Measurements from ENCODE around the gene OR5B21. TPM values are rescaled to one million over a fixed set of nuclear protein-coding genes. Genes with fewer than 3 reads are reported as not detected.

The OR5B21 gene
- total RNA-seq, 2 experiments from 2014 or later, result not detected

DNA sequence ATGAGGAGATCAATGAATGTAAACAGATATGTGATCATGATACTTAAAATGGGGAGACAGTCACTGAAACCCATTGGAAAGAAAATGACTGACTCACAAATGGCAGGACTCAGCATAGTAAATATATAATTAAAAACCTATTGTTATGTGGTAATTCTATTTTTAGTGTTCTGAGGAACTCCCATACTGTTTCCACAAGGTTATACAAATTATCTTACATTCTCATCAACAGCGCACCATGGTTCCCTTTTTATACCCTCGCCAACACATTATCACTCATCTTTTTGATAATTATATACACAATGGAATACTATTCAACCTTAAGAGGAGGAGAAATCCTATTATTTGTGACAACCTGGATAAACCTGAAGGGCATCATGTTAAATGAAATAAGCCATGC is 17.1 kb downstream of the OR5B21 start:
- H3K27me3 Mint-ChIP-seq, result no peaks in the 10 kb centered on the region
- H3K4me3 Mint-ChIP-seq, result no peak overlapping the region
- intact Hi-C loops (cut with micrococcal nuclease), result no loop called here
- ChIA-PET POLR2A (no interaction called here), CTCF (interaction anchor here (1.1 kb wide), 1 partner anchor 34 kb away, joined by 3 read pairs; no protein-coding TSS in a partner anchor)
- H3K27ac Mint-ChIP-seq, result no peak overlapping the region
- no peaks in the 10 kb centered on the region for H3K9me3 Mint-ChIP-seq
- peaks cover 3% of the 10 kb centered on the region for H3K4me1 Mint-ChIP-seq (ENCODE audit: low read depth)
- no peak for DNase-seq
- peaks cover 2% of the 10 kb centered on the region for H3K36me3 Mint-ChIP-seq

- H3K27me3 Mint-ChIP-seq, result no peaks in the 10 kb centered on the region
Observed at GRCh38 chr11:58487170-58487569, 20.7 kb downstream of the OR5B21 start.

GRCh38 chr11:58485961-58486360 is 21.9 kb downstream of the OR5B21 start:
- Mint-ChIP-seq H3K27me3 (no peaks in the 10 kb centered on the region), H3K4me1 (ENCODE audit: low read depth) (no peaks in the 10 kb centered on the region), H3K36me3 (no peaks in the 10 kb centered on the region), H3K9me3 (no peaks in the 10 kb centered on the region), H3K27ac (no peak overlapping the region), H3K4me3 (no peak overlapping the region)
- CTCF ChIA-PET, result no interaction called here
- intact Hi-C loops (cut with micrococcal nuclease), result no loop called here
- POLR2A ChIA-PET, result no interaction called here
- no peak for DNase-seq

More at GRCh38 chr11:58487170-58487569, 20.7 kb downstream of the OR5B21 start:
- Mint-ChIP-seq H3K27ac (no peak overlapping the region), H3K36me3 (no peaks in the 10 kb centered on the region), H3K9me3 (no peaks in the 10 kb centered on the region), H3K4me3 (no peak overlapping the region), H3K4me1 (ENCODE audit: low read depth) (no peaks in the 10 kb centered on the region)
- ChIA-PET POLR2A (no interaction called here), CTCF (no interaction called here)
- no peak for DNase-seq
- intact Hi-C loops (cut with micrococcal nuclease), result no loop called here

GRCh38 chr11:58471892-58472291 is 36.0 kb downstream of the OR5B21 start:
- DNase-seq, result no peak
- Mint-ChIP-seq H3K36me3 (peaks cover 6% of the 10 kb centered on the region), H3K27ac (no peak overlapping the region), H3K4me1 (ENCODE audit: low read depth) (no peaks in the 10 kb centered on the region), H3K4me3 (no peak overlapping the region), H3K9me3 (peaks cover 31% of the 10 kb centered on the region), H3K27me3 (peaks cover 13% of the 10 kb centered on the region)
- intact Hi-C loops (cut with micrococcal nuclease), result no loop called here
- ChIA-PET CTCF (no interaction called here), POLR2A (no interaction called here)

DNA sequence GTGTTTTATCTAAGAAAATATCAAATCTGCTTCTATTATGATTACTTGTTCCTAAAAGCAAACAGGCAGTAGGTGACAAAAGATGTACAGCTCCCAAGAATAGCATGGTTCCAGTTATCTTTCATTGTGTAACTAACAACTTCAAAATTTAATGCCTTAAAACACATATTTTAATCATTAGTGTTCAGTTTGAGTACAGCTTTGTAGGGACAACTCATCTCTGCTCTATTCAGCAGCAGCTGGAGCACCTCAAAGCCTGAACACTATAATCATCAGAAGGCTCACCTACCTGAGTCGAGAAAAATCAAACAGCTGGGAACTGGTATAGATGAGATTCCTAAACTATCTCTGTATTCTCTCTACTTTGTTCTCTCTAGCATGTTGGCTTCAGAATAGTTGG is 41.6 kb downstream of the OR5B21 start:
- Mint-ChIP-seq H3K9me3 (peaks cover 16% of the 10 kb centered on the region), H3K4me1 (ENCODE audit: low read depth) (no peaks in the 10 kb centered on the region), H3K27ac (no peak overlapping the region), H3K27me3 (peaks cover 4% of the 10 kb centered on the region), H3K36me3 (peaks cover 4% of the 10 kb centered on the region), H3K4me3 (no peak overlapping the region)
- no peak for DNase-seq
- intact Hi-C loops (cut with micrococcal nuclease), result no loop called here
- ChIA-PET POLR2A (no interaction called here), CTCF (interaction anchor here (0.5 kb wide), 1 partner anchor 343 kb away, joined by 3 read pairs; no protein-coding TSS in a partner anchor)

DNA sequence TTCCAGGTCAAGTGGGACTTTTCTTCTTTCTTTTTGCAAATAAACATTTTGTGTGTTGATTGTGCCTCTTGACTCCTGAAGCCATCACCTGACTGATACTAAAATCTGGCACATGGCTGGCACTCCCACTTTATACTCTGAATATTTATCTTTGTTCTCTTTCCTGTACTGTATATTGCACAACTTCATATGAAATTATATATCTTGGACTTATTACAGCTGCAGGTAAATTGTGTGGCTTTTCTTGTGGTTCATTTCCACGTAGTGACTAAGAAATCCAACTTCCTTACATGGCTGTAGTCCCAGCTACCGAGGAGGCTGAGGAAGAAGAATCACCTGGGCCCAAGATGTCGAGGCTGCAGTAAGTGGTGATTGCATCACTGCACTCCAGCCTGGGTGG is 42.2 kb downstream of the OR5B21 start:
- no peak overlapping the region for H3K27ac Mint-ChIP-seq
- CTCF ChIA-PET, result no interaction called here
- no peak overlapping the region for H3K4me3 Mint-ChIP-seq
- H3K36me3 Mint-ChIP-seq, result peaks cover 4% of the 10 kb centered on the region
- POLR2A ChIA-PET, result no interaction called here
- peaks cover 4% of the 10 kb centered on the region for H3K27me3 Mint-ChIP-seq
- no peak for DNase-seq
- no peaks in the 10 kb centered on the region for H3K4me1 Mint-ChIP-seq (ENCODE audit: low read depth)
- H3K9me3 Mint-ChIP-seq, result peaks cover 12% of the 10 kb centered on the region
- intact Hi-C loops (cut with micrococcal nuclease), result no loop called here

Other genes with a start within 250 kb of the OR5B21 start
- not detected for gene OR10W1, start 239.8 kb downstream of the OR5B21 start, total RNA-seq
- not detected for gene OR5B17, start 149.0 kb downstream of the OR5B21 start, total RNA-seq
- gene OR5B3, start 101.2 kb downstream of the OR5B21 start, total RNA-seq, result not detected
- not detected for gene OR5B2, start 80.0 kb downstream of the OR5B21 start, total RNA-seq
- gene OR5B12, start 65.9 kb downstream of the OR5B21 start, total RNA-seq, result not detected
- gene LPXN, start 67.8 kb upstream of the OR5B21 start, total RNA-seq, result 100 to 1,000 TPM; 108 TPM
- gene ZFP91, start 71.0 kb upstream of the OR5B21 start, total RNA-seq, result 10 to 100 TPM; 34.9 to 36.1 TPM
- 1 to 10 TPM; 1.3 to 1.6 TPM for gene CNTF, start 114.6 kb upstream of the OR5B21 start, total RNA-seq
- not detected for gene GLYAT, start 223.8 kb upstream of the OR5B21 start, total RNA-seq